H1 (cell line): ENCODE results near the gene SEMA7A. TPM values are rescaled to one million over a fixed set of nuclear protein-coding genes. Genes with fewer than 3 reads are reported as not detected.

ENCODE experiments used
- CTCF ChIA-PET: fragments of 300-600 bp; sonication (Branson Sonifier 250); formaldehyde crosslinking; loops from one replicate; lab custom pipeline; 2021; ENCODE audit not compliant: partially characterized antibody; lab: Charles Lee
- POLR2A ChIA-PET: fragments of 300-600 bp; sonication (Branson Sonifier 250); formaldehyde crosslinking; loops from one replicate; lab custom pipeline; 2021; ENCODE audit warnings: inconsistent platforms; ENCODE audit not compliant: partially characterized antibody; lab: Charles Lee
- DNase-seq, 2 experiments: peaks; one replicate each; pipeline versions ENCODE4 v3.0.0 to v3.0.0-alpha.2; 2010 to 2022; ENCODE audit warnings: low spot score in 2 of 2, low read depth in 1 of 2, mixed read lengths in 1 of 2
- FAIRE-seq: peaks from 2 replicates; lab custom pipeline; 2011; peaks lifted over from hg19 to GRCh38; lab: Jason Lieb, UNC
- H2AFZ ChIP-seq: 2 replicates; pipeline ENCODE4 v1.8.1; 2012; ENCODE audit warnings: low read length, inconsistent platforms
- H2AK5ac ChIP-seq: 2 replicates; pipeline ENCODE4 v1.6.1; 2013; ENCODE audit warnings: low read depth, low read length
- H2BK120ac ChIP-seq: replicated peaks from 2 replicates; pipeline ENCODE3; 2013; ENCODE audit warnings: low read depth, low read length, inconsistent platforms
- H2BK12ac ChIP-seq: 2 replicates; pipeline ENCODE4 v1.6.1; 2013; ENCODE audit warnings: low read depth, low read length
- H2BK15ac ChIP-seq: 2 replicates; pipeline ENCODE4 v1.6.1; 2013; ENCODE audit warnings: low read length
- H2BK20ac ChIP-seq: 2 replicates; pipeline ENCODE4 v1.6.1; 2013; ENCODE audit warnings: low read length
- H2BK5ac ChIP-seq: 2 replicates; pipeline ENCODE4 v1.6.1; 2013; ENCODE audit warnings: low read depth, low read length
- H3K14ac ChIP-seq: 2 replicates; pipeline ENCODE4 v1.6.1; 2013; ENCODE audit warnings: inconsistent platforms; ENCODE audit not compliant: insufficient read length
- H3K18ac ChIP-seq: 2 replicates; pipeline ENCODE4 v1.6.1; 2013; ENCODE audit warnings: low read length; ENCODE audit errors: extremely low read depth
- H3K23ac ChIP-seq: 2 replicates; pipeline ENCODE4 v1.6.1; 2013; ENCODE audit warnings: inconsistent platforms; ENCODE audit not compliant: insufficient read length
- H3K23me2 ChIP-seq: 2 replicates; pipeline ENCODE4 v1.6.1; 2013; ENCODE audit warnings: low read depth, low read length
- H3K27ac ChIP-seq: 2 replicates; pipeline ENCODE4 v1.6.1; 2011; ENCODE audit warnings: low read depth, low read length, inconsistent platforms
- H3K27me3 ChIP-seq, 4 experiments: replicated peaks in 1 of 4; 1 replicate in 1 of 4; 2 replicates in 3 of 4; pipeline versions ENCODE4 v1.6.1 to v1.8.1; 2011 to 2013; ENCODE audit warnings: low read length in 3 of 4, mild to moderate bottlenecking in 3 of 4, inconsistent platforms in 2 of 4, mixed read lengths in 2 of 4, moderate library complexity in 1 of 4; ENCODE audit not compliant: control insufficient read depth in 3 of 4, insufficient read depth in 3 of 4; ENCODE audit errors: extremely low read depth in 1 of 4
- H3K36me3 ChIP-seq, 4 experiments: 2 replicates each; pipeline versions ENCODE4 v1.6.1 to v1.8.1; 2011 to 2013; ENCODE audit warnings: mild to moderate bottlenecking in 4 of 4, low read length in 3 of 4, moderate library complexity in 2 of 4, control low read depth in 1 of 4, inconsistent platforms in 1 of 4; ENCODE audit not compliant: insufficient read depth in 4 of 4, control insufficient read depth in 2 of 4
- H3K4ac ChIP-seq: replicated peaks from 2 replicates; pipeline ENCODE3; 2013; ENCODE audit warnings: low read length, low read depth, mixed read lengths, inconsistent platforms; ENCODE audit not compliant: insufficient read length
- H3K4me1 ChIP-seq, 4 experiments: replicated peaks in 1 of 4; 1 replicate in 1 of 4; 2 replicates in 3 of 4; pipeline versions ENCODE4 v1.6.1 to v1.8.1; 2011 to 2013; ENCODE audit warnings: low read length in 3 of 4, inconsistent platforms in 2 of 4, mixed read lengths in 1 of 4; ENCODE audit not compliant: insufficient read depth in 4 of 4, control insufficient read depth in 3 of 4
- H3K4me2 ChIP-seq, 2 experiments: 2 replicates each; pipeline versions ENCODE4 v1.6.1 to v1.8.1; 2011 to 2013; ENCODE audit warnings: low read depth in 2 of 2, low read length in 2 of 2, control low read depth in 1 of 2, inconsistent platforms in 1 of 2, mild to moderate bottlenecking in 1 of 2; ENCODE audit not compliant: insufficient read depth in 1 of 2
- H3K4me3 ChIP-seq, 4 experiments: fragments of 200-600, 300-600 bp in 1 of 4; sonication (generic), shearing (Covaris generic), sonication (Bioruptor Twin) in 1 of 4; 2 replicates each; pipeline versions ENCODE4 v1.5.1 to v1.8.1; 2011 to 2016; ENCODE audit warnings: low read length in 4 of 4, low read depth in 3 of 4, control low read depth in 2 of 4, inconsistent platforms in 2 of 4, mild to moderate bottlenecking in 2 of 4, mixed read lengths in 1 of 4, moderate library complexity in 1 of 4; ENCODE audit not compliant: insufficient read depth in 2 of 4; ENCODE audit errors: extremely low read depth in 1 of 4
- H3K56ac ChIP-seq: replicated peaks from 2 replicates; pipeline ENCODE3; 2013; ENCODE audit warnings: low read depth, mild to moderate bottlenecking, mixed read lengths, low read length, inconsistent platforms; ENCODE audit not compliant: insufficient read length
- H3K79me1 ChIP-seq: 2 replicates; pipeline ENCODE4 v1.6.1; 2013; ENCODE audit warnings: low read depth, low read length, control low read depth
- H3K79me2 ChIP-seq, 2 experiments: 2 replicates each; pipeline versions ENCODE4 v1.6.1 to v1.8.1; 2012 to 2013; ENCODE audit warnings: low read length in 2 of 2, mild to moderate bottlenecking in 2 of 2, inconsistent platforms in 1 of 2; ENCODE audit not compliant: insufficient read depth in 2 of 2, control insufficient read depth in 1 of 2
- H3K9ac ChIP-seq, 4 experiments: replicated peaks in 1 of 4; 1 replicate in 1 of 4; 2 replicates in 3 of 4; pipeline versions ENCODE4 v1.6.1 to v1.8.1; 2011 to 2013; ENCODE audit warnings: low read depth in 3 of 4, low read length in 3 of 4, control low read depth in 2 of 4, mild to moderate bottlenecking in 2 of 4, moderate library complexity in 2 of 4, inconsistent platforms in 1 of 4; ENCODE audit errors: extremely low read depth in 1 of 4
- H3K9me3 ChIP-seq, 2 experiments: 2 replicates each; pipeline versions ENCODE4 v1.6.1 to v1.8.1; 2012 to 2013; ENCODE audit warnings: mild to moderate bottlenecking in 2 of 2, moderate library complexity in 2 of 2, control low read depth in 1 of 2, inconsistent platforms in 1 of 2, low read depth in 1 of 2, low read length in 1 of 2, mixed read lengths in 1 of 2; ENCODE audit not compliant: insufficient read depth in 2 of 2
- H4K20me1 ChIP-seq, 2 experiments: replicated peaks in 1 of 2; 2 replicates each; pipeline versions ENCODE3 to v1.8.1; 2011 to 2013; ENCODE audit warnings: inconsistent platforms in 2 of 2, low read length in 2 of 2, mild to moderate bottlenecking in 1 of 2; ENCODE audit not compliant: insufficient read depth in 2 of 2, control insufficient read depth in 1 of 2
- H4K5ac ChIP-seq: 2 replicates; pipeline ENCODE4 v1.6.1; 2013; ENCODE audit warnings: low read length, low read depth, mixed read lengths, inconsistent platforms; ENCODE audit not compliant: insufficient read length
- H4K8ac ChIP-seq: 2 replicates; pipeline ENCODE4 v1.8.0; 2013; ENCODE audit warnings: mild to moderate bottlenecking, moderate library complexity, low read length, inconsistent platforms; ENCODE audit not compliant: insufficient read depth; ENCODE audit errors: extremely low read depth
- H4K91ac ChIP-seq: replicated peaks from 2 replicates; pipeline ENCODE3; 2013; ENCODE audit warnings: low read length, mixed read lengths, inconsistent platforms; ENCODE audit not compliant: insufficient read length
- GTF2F1 ChIP-seq: IDR thresholded peaks from 2 replicates; pipeline ENCODE4 v1.6.1; 2012; ENCODE audit warnings: low read depth, low read length, improper control_type of control experiment, borderline replicate concordance
- KDM4A ChIP-seq: IDR thresholded peaks from one replicate; pipeline ENCODE4 v1.7.1; 2012; ENCODE audit warnings: low read depth, mild to moderate bottlenecking, moderate library complexity, low read length, inconsistent platforms; ENCODE audit not compliant: severe bottlenecking
- NANOG ChIP-seq: IDR thresholded peaks from 2 replicates; pipeline ENCODE4 v1.6.1; 2011; ENCODE audit warnings: low read length, low read depth, mild to moderate bottlenecking, inconsistent platforms; ENCODE audit not compliant: insufficient read depth, poor library complexity, severe bottlenecking
- RAD21 ChIP-seq, 2 experiments: IDR thresholded peaks in 1 of 2; conservative IDR thresholded peaks in 1 of 2; 2 replicates each; pipeline ENCODE4 v1.6.1; 2011; ENCODE audit warnings: low read depth in 2 of 2, low read length in 2 of 2, improper control_type of control experiment in 1 of 2, inconsistent platforms in 1 of 2, mild to moderate bottlenecking in 1 of 2, moderate library complexity in 1 of 2
- SRF ChIP-seq: IDR thresholded peaks from 2 replicates; pipeline ENCODE4 v1.6.1; 2011; ENCODE audit warnings: mild to moderate bottlenecking, low read depth, low read length, moderate library complexity
- WGBS, 2 experiments: shearing (Covaris generic) in 1 of 2; methylation state at CpG; one replicate each; pipeline versions ENCODE4 v1.1.6 to v1.1.7; 2013 to 2015; ENCODE audit warnings: low lambda C conversion rate in 2 of 2, mixed read lengths in 2 of 2, inconsistent platforms in 1 of 2, low coverage in 1 of 2, missing lambda C conversion rate in 1 of 2; ENCODE audit not compliant: insufficient replicate concordance in 2 of 2, insufficient coverage in 1 of 2, insufficient read length in 1 of 2; ENCODE audit errors: extremely low coverage in 1 of 2, missing lambda C conversion rate in 1 of 2; 5-methylcytosine and 5-hydroxymethylcytosine counted together
- polyA plus RNA-seq, 7 experiments: library from polyadenylated mRNA; depleted of rRNA in 3 of 7; stranded (reverse) in 5 of 7; unstranded in 2 of 7; fragments of >200 nt in 5 of 7; fragments of 200-250 nt in 2 of 7; gene quantifications; 1 replicate in 5 of 7; 2 replicates in 1 of 7; 4 replicates in 1 of 7; pipeline versions ENCODE4 v1.2.1 to v1.2.3, GENCODE V29; 2011 to 2013; ENCODE audit warnings: missing spikeins in 2 of 7, mixed read lengths in 2 of 7
- total RNA-seq: library from RNA; stranded (reverse); fragmentation: NEBNext Ultra II Directional; extraction: Animal tissue kit (Norgen Biotek cat#: 25700); gene quantifications from 2 replicates; pipeline ENCODE4 v1.2.1, GENCODE V29; 2021

The SEMA7A gene
- total and polyA plus RNA-seq, 2 of the 8 experiments (the other 6 are each of a cell fraction or from before 2014, with no cell fraction given): 10.7 to 15.0 TPM

DNA sequence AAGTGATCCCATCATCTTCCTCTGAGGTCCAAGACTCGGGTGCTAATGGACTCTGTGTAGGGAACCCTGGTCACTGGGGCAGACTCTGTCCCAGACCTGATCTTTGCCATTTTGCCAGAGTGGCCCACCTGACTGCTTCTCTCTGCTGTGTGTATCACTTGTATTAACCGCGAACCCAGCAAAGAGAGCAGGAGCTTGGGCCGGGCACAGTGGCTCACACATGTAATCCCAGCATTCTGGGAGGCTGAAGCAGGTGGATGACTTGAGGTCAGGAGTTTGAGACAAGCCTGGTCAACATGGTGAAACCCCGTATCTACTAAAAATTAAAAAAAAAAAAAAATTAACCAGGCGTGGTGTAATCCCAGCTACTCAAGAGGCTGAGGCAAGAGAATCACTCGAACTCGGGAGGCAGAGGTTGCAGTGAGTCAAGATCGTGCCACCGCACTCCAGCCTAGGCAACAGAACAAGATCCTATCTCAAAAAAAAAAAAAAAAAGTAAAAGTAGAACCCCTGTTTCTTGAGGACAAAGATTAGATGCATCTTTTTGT, 33.4 kb downstream of the SEMA7A start:
- Histone ChIP-seq H4K8ac (no peak overlapping the region), H2BK12ac (no peak overlapping the region), H4K20me1 (no peaks in the 10 kb centered on the region), H3K27ac (no peak overlapping the region), H3K9ac (no peak overlapping the region), H3K4ac (no peak overlapping the region), H2AFZ (no peak overlapping the region), H3K4me3 (no peak overlapping the region), H3K36me3 (no peaks in the 10 kb centered on the region), H3K4me2 (no peak overlapping the region), H3K56ac (no peak overlapping the region), H4K5ac (no peak overlapping the region), H3K27me3 (no peaks in the 10 kb centered on the region; a peak in 1 of 7 replicates), H3K79me1 (no peaks in the 10 kb centered on the region), H3K9me3 (no peaks in the 10 kb centered on the region), H3K79me2 (no peaks in the 10 kb centered on the region), H3K23ac (no peak overlapping the region), H2BK120ac (no peak overlapping the region), H3K14ac (no peak overlapping the region), H2BK20ac (no peak overlapping the region), H3K23me2 (no peaks in the 10 kb centered on the region; the same call in 1 of the 2 replicates), H2AK5ac (no peak overlapping the region; the same call in 1 of the 2 replicates), H3K18ac (no peak overlapping the region), H4K91ac (no peak overlapping the region), H3K4me1 (peaks cover 0 to 10% (median 7%) of the 10 kb centered on the region in 4 experiments; a peak in 4 of 7 replicates), H2BK15ac (no peak overlapping the region), H2BK5ac (no peak overlapping the region)
- DNase-seq (no peak), FAIRE-seq (no peak)
- 84% methylated on average over 10 of the region's 10 CpGs; no CpG with 5 or more reads in 1 of the 2 experiments for WGBS, 2 experiments
- TF ChIP-seq KDM4A (no peak), NANOG (no peak), GTF2F1 (no peak), SRF (no peak), RAD21 (IDR thresholded peaks at IDR 0.05 in 1 of 2, conservative IDR thresholded peaks at IDR 0.05 in 1 of 2; ENCODE audit: low read depth in 2 of 2, low read length in 2 of 2) (no peak)
- ChIA-PET CTCF (interaction anchor here (0.7 to 2.9 kb wide), 7 partner anchors 9 to 718 kb away, joined by 3 to 19 read pairs (median 5); no protein-coding TSS in a partner anchor), POLR2A (interaction anchor here (1.3 to 2.3 kb wide), 2 partner anchors 10 to 15 kb away, joined by 3 to 5 read pairs; no protein-coding TSS in a partner anchor)
